Fibroblast of peridontal ligament (primary cell): ENCODE measurements around the gene PRSS16.
A peak's percentile ranks its signal among the peaks of the same experiment; 100 is the strongest.
"Not testable (repeated sequence)": the region's sequence is repeated elsewhere in the genome, so short reads cannot be mapped to it uniquely, and the experiment has no call there.

ENCODE experiments used
- DNase-seq: peaks from one replicate; pipeline ENCODE4 v3.0.0-alpha.2; 2010; ENCODE audit errors: extremely low read depth

The PRSS16 gene

GRCh38 chr6:27242589-27243265 is 4.8 kb upstream of the PRSS16 start:
- DNase-seq: no peak

- no peak for DNase-seq
These were observed 1.3 kb downstream of the PRSS16 start for GRCh38 chr6:27248783-27249182.

- DNase-seq: no peak
These were observed 3.0 kb downstream of the PRSS16 start for GRCh38 chr6:27250277-27251111.

DNA sequence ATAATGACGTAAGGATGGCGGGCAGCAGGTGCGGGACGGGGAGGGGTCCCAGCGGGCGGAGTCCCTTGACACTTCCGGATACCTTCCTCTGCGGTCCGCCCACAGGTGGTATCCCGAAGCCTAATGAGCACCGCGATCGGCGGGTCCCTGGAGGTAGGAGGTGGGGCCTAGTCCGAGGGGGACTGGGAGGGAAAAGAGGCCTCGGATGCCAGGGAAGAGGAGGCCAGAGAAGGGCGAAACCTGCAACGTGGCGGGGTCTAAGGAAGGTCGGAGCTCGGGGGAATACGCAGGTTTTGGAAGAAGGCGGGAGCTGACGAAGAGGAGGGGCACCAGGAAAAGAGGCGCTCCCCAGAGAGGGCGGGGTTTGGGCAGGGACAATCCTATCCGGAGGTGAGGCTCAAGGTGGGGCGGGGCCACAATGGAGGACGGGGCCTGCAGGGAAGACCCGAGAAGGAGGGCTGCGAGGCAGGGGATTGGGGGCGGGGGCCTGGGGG is 3.7 kb downstream of the PRSS16 start:
- no peak for DNase-seq

DNA sequence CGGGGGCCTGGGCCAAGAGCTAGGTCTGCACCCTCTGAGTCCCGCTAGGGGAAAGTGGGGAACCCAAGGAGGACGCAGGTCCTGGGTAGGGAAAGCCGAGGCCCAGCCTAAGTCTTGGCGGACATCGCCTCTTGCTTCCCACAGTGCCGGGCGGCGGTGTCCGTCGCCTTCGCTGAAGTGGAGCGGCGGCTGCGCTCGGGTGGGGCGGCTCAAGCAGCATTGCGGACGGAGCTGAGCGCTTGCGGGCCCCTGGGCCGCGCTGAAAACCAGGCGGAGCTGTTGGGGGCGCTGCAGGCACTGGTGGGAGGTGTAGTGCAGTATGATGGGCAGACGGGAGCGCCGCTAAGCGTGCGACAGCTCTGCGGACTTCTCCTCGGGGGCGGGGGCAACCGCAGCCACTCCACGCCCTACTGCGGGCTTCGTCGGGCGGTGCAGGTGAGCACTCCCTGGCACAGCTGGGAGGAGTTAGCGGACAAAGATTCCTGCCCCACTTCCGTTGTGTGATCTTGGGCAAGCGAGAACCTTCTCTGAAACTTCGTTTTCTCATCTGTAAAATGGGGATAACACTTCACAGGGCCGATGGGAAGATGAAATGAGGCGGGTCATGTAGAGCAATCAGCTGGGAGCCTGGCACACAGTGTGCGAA is 4.2 kb downstream of the PRSS16 start:
- DNase-seq: peak; percentile 14

DNA sequence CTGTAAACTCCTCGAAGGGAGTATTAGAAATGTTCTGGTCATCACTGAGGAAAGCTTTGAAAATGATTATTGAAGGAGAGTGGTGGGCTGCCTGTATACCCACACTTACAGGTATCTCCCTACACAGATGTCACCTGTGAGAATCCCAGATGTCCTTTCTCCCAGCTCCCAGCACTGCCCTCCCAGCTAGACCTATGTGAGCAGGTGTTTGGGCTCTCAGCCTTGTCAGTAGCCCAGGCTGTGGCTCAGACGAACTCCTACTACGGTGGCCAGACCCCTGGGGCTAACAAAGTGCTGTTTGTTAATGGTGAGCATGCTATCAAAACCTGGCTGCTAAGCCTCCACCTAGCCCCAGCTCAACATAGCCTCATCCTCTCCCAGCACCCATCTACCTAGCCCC is 7.1 kb downstream of the PRSS16 start:
- no peak for DNase-seq

- DNase-seq: no peak
These were observed 8.4 kb downstream of the PRSS16 start for GRCh38 chr6:27255866-27256265.

GRCh38 chr6:27260369-27260768 is 12.9 kb downstream of the PRSS16 start:
- no peak for DNase-seq

DNA sequence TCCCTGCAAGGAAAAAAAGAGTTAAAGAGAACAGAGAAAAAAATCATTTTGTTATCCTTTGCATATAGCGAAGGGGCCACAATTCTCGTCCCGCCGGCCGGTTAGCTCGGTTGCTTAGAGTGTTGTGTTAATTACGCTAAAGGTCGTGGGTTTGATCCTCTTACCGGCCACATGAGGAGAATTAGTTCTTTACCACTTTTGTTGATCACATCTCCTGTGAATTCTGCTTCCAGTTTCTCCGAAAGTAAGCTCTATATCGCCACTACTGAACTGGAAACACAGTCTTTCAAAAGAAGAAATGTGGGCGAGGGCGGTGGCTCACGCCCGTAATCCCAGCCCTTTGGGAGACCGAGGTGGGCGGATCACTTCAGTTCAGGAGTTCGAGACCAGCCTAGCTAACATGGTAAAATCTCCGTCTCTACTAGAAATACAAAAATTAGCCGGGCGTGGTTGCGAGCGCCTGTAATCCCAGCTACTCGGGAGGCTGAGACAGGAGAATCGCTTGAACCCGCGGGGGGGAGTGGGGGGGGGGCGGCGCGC is 13.4 kb downstream of the PRSS16 start:
- DNase-seq: no peak

- DNase-seq: no peak
These were observed 16.4 kb downstream of the PRSS16 start for GRCh38 chr6:27263886-27264285.

GRCh38 chr6:27267003-27267402 is 19.5 kb downstream of the PRSS16 start:
- DNase-seq: not testable (repeated sequence)

DNA sequence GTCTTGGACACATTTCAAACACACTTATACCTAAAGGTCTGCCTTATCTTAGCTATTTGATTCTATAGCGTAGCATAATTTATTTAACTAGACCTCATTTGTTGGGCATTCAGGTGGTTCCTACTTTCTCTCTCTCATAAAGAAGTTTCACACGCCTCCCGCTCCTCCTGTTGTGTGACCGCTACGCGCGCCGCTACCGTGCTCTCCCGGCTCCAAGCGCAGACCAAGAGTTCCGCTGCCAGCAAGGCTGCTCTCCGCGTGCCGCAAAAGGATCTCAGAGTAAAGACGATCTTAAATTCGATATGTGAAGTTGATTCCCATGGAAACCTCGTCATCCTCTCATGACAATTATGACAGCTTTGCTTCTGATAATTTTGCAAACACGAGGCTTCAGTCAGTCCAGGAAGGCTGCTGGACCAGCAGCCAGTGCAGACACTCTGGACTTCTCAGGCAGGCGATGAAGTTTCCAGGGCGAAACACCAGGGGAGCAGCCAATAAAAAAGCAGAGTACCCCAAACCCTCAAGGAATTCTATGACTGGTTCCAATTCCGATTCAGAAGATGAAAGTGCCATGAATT is 20.4 kb downstream of the PRSS16 start:
- DNase-seq: no peak

GRCh38 chr6:27268803-27269202 is 21.3 kb downstream of the PRSS16 start:
- DNase-seq: no peak

GRCh38 chr6:27273783-27274182 is 26.3 kb downstream of the PRSS16 start:
- DNase-seq: no peak

DNA sequence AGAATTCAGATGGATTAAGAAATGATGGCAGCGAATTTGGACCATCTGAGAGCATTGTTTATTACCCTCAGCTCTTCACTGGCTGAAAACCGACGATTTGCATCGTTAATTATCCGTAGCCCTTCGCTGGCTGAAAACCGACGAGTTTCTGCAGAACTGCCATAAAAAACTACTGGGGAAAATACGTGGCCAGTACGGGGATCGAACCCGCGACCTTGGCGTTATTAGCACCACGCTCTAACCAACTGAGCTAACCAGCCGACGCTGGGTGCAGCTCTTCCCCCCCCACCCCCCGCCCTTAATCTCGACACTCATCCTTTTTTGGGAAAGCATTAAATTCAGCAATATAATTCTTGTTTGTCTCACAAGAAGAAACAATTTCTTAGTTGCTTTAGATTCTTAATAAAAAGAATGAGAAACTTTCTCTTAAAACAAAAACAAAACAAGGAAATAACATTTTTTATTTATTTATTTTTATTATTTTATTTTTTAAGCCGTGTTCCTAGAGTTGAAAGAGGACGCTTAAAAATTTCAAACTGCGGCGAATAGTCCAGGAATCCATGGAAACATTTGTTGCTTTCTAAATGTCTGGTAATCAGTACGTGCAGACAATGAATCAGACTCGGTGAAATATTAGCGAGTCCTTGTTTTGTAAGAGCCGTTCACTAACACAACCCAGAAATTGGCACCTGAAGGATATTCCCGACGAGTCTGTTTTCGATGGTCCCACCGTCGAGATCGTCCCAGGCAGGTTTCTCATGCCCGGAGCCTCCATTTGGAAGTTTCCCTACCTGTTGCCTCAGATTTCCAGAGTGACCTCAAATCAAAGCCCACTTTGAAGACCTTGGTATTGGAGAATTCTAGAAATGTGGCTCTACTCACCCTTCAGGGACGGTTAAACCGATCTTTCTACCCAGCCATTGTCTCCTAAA is 27.8 kb downstream of the PRSS16 start:
- no peak for DNase-seq

GRCh38 chr6:27279513-27280063 is 32.1 kb downstream of the PRSS16 start:
- no peak for DNase-seq

GRCh38 chr6:27280064-27280539 is 32.6 kb downstream of the PRSS16 start:
- DNase-seq: peak; percentile 65

DNA sequence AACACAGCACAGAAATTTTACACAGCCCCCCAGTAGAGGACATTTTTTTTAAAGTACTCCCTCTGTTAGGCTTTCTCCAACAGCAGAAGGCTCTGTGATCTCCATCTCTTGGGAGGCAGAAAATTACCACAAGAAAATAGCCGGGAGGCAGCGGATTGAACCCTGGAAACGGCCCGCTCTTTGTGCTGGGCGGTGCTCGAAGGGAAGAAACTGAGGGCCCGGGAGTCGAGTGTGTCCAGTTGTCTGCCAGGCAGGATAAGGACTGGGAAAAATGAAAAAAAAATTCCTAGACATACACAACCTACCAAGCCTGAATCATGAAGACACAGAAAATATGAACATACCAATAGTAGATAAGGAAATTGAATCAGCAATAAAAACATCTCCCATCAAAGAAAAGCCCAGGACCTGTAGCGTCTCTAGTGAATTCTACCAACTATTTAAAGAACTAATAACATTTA is 33.1 kb downstream of the PRSS16 start:
- DNase-seq: no peak

GRCh38 chr6:27281105-27281539 is 33.6 kb downstream of the PRSS16 start:
- DNase-seq: no peak

DNA sequence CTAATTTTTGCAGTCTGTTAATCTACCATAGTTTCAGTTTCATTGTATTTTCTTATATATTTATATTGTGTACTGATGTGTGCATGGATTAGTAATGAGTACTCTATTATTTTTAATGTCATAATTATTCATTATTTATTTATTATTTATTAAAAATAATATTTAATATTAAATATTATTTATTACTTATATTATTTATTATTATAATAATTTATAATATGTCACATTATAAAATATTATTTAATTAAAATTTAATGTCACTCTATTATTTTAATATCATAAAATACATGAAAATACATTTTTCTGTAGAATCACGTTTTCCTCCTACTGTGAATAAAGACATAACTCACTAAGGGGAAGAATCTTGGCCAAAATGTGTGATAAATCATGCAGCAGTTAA is 34.1 kb downstream of the PRSS16 start:
- DNase-seq: no peak
